H1 (cell line): ENCODE measurements around the gene DPF3.

ENCODE experiments used
- EGR1 ChIP-seq: IDR thresholded peaks from 2 replicates; pipeline ENCODE4 v1.6.1; 2011; ENCODE audit warnings: low read depth, low read length, borderline replicate concordance
- EP300 ChIP-seq, 2 experiments: IDR thresholded peaks; 1 replicate in 1 of 2; 2 replicates in 1 of 2; pipeline ENCODE4 v1.6.1; 2011 to 2012; ENCODE audit warnings: low read depth in 2 of 2, low read length in 2 of 2, mild to moderate bottlenecking in 2 of 2, borderline replicate concordance in 1 of 2, inconsistent platforms in 1 of 2, moderate library complexity in 1 of 2
- FOSL1 ChIP-seq: IDR thresholded peaks from 2 replicates; pipeline ENCODE4 v1.6.1; 2011; ENCODE audit warnings: mild to moderate bottlenecking, low read depth, low read length, moderate library complexity; ENCODE audit not compliant: insufficient read depth
- GTF2F1 ChIP-seq: IDR thresholded peaks from 2 replicates; pipeline ENCODE4 v1.6.1; 2012; ENCODE audit warnings: low read depth, low read length, improper control_type of control experiment, borderline replicate concordance
- POLR2A ChIP-seq, 2 experiments: IDR thresholded peaks; 1 replicate in 1 of 2; 2 replicates in 1 of 2; pipeline ENCODE4 v1.6.1; 2011; ENCODE audit warnings: low read depth in 2 of 2, low read length in 2 of 2, mild to moderate bottlenecking in 2 of 2; ENCODE audit errors: control extremely low read depth in 1 of 2
- POLR2AphosphoS5 ChIP-seq: IDR thresholded peaks from 2 replicates; pipeline ENCODE4 v1.6.1; 2011; ENCODE audit warnings: low read depth, low read length
- SIN3A ChIP-seq, 2 experiments: IDR thresholded peaks in 1 of 2; conservative IDR thresholded peaks in 1 of 2; 2 replicates each; pipeline ENCODE4 v1.6.1; 2011 to 2012; ENCODE audit warnings: low read length in 2 of 2, improper control_type of control experiment in 1 of 2, low read depth in 1 of 2, mild to moderate bottlenecking in 1 of 2
- SP4 ChIP-seq: IDR thresholded peaks from 2 replicates; pipeline ENCODE4 v1.6.1; 2012; ENCODE audit warnings: low read length, inconsistent platforms
- TAF1 ChIP-seq: IDR thresholded peaks from 2 replicates; pipeline ENCODE4 v1.6.1; 2011; ENCODE audit warnings: mild to moderate bottlenecking, low read depth, low read length
- ZNF274 ChIP-seq: IDR thresholded peaks from 2 replicates; pipeline ENCODE4 v1.7.0; 2012; ENCODE audit warnings: low read length, borderline replicate concordance; ENCODE audit errors: extremely low read depth
- TF ChIP-seq, protein P1 (sequence below), 3 experiments: IDR thresholded peaks; 1 replicate in 2 of 3; 2 replicates in 1 of 3; pipeline versions ENCODE4 v1.5.1 to v1.6.1; 2011; ENCODE audit warnings: low read length in 3 of 3, mild to moderate bottlenecking in 3 of 3, inconsistent platforms in 2 of 3, low read depth in 1 of 3, moderate library complexity in 1 of 3; ENCODE audit not compliant: insufficient read depth in 1 of 3; ENCODE audit errors: control extremely low read depth in 1 of 3

GRCh38 chr14:72788255-72788654, 105.6 kb downstream of the DPF3 start:
- TF ChIP-seq, protein P1, sequence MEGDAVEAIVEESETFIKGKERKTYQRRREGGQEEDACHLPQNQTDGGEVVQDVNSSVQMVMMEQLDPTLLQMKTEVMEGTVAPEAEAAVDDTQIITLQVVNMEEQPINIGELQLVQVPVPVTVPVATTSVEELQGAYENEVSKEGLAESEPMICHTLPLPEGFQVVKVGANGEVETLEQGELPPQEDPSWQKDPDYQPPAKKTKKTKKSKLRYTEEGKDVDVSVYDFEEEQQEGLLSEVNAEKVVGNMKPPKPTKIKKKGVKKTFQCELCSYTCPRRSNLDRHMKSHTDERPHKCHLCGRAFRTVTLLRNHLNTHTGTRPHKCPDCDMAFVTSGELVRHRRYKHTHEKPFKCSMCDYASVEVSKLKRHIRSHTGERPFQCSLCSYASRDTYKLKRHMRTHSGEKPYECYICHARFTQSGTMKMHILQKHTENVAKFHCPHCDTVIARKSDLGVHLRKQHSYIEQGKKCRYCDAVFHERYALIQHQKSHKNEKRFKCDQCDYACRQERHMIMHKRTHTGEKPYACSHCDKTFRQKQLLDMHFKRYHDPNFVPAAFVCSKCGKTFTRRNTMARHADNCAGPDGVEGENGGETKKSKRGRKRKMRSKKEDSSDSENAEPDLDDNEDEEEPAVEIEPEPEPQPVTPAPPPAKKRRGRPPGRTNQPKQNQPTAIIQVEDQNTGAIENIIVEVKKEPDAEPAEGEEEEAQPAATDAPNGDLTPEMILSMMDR (IDR thresholded peaks at IDR 0.05; ENCODE audit: control extremely low read depth in 1 of 3, insufficient read depth in 1 of 3, low read depth in 1 of 3, low read length in 3 of 3), result no peak
- TF ChIP-seq EP300 (IDR thresholded peaks at IDR 0.05; ENCODE audit: borderline replicate concordance in 1 of 2, low read depth in 2 of 2, low read length in 2 of 2) (no peak), POLR2AphosphoS5 (no peak), TAF1 (no peak), GTF2F1 (no peak), EGR1 (no peak), SIN3A (conservative IDR thresholded peaks at IDR 0.05 in 1 of 2, IDR thresholded peaks at IDR 0.05 in 1 of 2; ENCODE audit: low read depth in 1 of 2, low read length in 2 of 2) (no peak), FOSL1 (no peak), POLR2A (IDR thresholded peaks at IDR 0.05; ENCODE audit: control extremely low read depth in 1 of 2, low read depth in 2 of 2, low read length in 2 of 2) (no peak), SP4 (no peak), ZNF274 (no peak)
